ENCODE results near the gene TMEM225.

DNA sequence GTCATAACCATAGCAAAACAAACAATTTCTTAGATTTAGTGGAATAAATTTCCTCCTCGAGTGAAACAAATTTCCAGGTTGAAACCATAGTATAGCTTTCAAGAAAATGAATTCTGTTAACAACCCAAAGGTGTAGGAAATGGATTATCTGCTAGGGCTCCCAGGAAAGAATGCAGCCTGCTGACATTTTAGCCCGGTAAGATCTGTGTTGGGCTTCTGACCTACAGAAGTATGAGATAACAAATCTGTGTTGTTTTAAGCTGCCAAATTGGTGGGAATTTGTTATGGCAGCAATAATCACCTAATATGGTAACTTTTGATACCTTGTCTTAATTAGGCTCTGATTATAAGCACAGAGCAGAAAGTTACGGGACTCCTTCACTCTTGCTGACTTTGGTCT is 47.3 kb downstream of the TMEM225 start:
- no peak for TF ChIP-seq POLR2AphosphoS5 (IDR thresholded peaks at IDR 0.05; ENCODE audit: insufficient read depth in 1 of 2, low read depth in 1 of 2)
- TF ChIP-seq, protein P1, sequence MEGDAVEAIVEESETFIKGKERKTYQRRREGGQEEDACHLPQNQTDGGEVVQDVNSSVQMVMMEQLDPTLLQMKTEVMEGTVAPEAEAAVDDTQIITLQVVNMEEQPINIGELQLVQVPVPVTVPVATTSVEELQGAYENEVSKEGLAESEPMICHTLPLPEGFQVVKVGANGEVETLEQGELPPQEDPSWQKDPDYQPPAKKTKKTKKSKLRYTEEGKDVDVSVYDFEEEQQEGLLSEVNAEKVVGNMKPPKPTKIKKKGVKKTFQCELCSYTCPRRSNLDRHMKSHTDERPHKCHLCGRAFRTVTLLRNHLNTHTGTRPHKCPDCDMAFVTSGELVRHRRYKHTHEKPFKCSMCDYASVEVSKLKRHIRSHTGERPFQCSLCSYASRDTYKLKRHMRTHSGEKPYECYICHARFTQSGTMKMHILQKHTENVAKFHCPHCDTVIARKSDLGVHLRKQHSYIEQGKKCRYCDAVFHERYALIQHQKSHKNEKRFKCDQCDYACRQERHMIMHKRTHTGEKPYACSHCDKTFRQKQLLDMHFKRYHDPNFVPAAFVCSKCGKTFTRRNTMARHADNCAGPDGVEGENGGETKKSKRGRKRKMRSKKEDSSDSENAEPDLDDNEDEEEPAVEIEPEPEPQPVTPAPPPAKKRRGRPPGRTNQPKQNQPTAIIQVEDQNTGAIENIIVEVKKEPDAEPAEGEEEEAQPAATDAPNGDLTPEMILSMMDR (IDR thresholded peaks at IDR 0.05): no peak
